Gastroesophageal sphincter (tissue), 3 donors: Measurements from ENCODE around the gene KCNH3.

Source experiments
- CTCF ChIP-seq, 4 experiments: fragments of 200-600 bp in 2 of 4; fragments of 450-650 bp in 2 of 4; sonication (generic) in 1 of 4; IDR thresholded peaks; one replicate each; pipeline ENCODE4 v1.5.1; 2017 to 2019; ENCODE audit warnings: antibody characterized with exemption in 4 of 4, mild to moderate bottlenecking in 2 of 4, moderate library complexity in 2 of 4
- POLR2A ChIP-seq, 2 donors: fragments of 450-650 bp; IDR thresholded peaks; one replicate each; pipeline ENCODE4 v1.6.1; 2017; ENCODE audit warnings: antibody characterized with exemption in 2 of 2, mild to moderate bottlenecking in 2 of 2, moderate library complexity in 1 of 2
- POLR2AphosphoS5 ChIP-seq: sonication (generic); formaldehyde crosslinking; IDR thresholded peaks from one replicate; pipeline ENCODE4 v1.6.1; 2017; ENCODE audit warnings: antibody characterized with exemption

- TF ChIP-seq CTCF (IDR thresholded peaks at IDR 0.05), result no peak
- no peak for TF ChIP-seq POLR2AphosphoS5
- no peak for TF ChIP-seq POLR2A (IDR thresholded peaks at IDR 0.05)
Measured at GRCh38 chr12:49524660-49525324, 14.0 kb upstream of the KCNH3 start.
